HG03175 (cell line): ENCODE results near the gene PRICKLE2.

ENCODE experiments used
- ATAC-seq: cut with Tn5 transposase; IDR thresholded peaks from one replicate; pipeline ENCODE4 v1.9.1; 2021; ENCODE audit warnings: mild to moderate bottlenecking, moderate library complexity; ENCODE audit not compliant: unreplicated experiment

Gene PRICKLE2

DNA sequence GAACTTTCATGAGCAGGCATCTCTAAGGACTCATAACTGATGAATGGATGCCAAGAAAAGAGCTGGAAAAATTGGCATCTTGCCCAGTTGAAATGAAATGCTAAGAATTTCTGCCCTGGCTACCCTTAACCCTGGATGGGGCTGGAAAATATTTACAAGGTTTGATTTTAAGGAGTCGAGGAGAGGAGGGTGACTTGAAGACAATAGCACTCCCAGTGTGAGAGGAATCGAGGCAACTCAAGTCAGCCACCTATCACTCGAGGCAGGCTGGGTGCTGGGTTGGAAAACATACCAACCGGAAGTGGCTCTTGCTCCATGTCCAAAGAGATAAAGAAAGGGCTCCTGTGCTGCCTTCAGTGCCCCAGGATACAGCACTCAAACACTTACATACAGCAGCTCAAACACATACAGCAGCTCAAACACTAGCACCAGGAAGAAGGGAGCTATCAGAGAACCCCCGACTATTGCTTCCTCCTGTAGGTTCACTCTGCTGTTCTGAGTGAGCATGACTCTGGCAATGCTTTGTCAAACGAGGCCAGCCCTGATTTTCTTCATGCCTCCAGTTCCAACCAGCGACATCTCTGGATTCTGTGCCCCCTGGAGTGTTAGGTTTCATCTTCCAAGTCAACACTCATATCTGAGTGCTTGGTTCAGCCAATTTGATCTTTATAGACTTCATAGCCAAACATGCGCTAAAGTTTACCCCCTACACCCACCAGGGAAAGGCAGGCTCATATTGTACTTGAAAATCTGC lies 4.9 kb downstream of the PRICKLE2 start:
- ATAC-seq = no peak

DNA sequence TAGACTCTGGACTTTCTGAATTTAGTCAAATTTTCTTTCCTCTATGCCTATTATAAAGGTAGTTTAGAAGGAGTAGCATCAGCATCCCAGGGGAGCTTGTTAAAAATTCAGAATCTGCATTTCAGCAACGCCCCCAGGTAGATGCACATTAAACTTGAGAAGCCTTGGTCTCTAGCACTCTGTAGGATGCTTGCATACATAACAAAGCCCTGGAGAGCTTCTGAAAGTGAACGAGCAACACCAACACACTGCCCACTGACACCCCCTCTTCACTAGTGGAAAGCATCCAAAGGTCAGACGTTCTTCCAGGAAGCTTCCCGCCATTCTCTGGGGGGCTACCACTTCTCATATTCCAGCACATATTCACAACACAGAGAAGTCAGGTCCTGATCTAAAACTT lies 6.5 kb downstream of the PRICKLE2 start:
- no peak for ATAC-seq

DNA sequence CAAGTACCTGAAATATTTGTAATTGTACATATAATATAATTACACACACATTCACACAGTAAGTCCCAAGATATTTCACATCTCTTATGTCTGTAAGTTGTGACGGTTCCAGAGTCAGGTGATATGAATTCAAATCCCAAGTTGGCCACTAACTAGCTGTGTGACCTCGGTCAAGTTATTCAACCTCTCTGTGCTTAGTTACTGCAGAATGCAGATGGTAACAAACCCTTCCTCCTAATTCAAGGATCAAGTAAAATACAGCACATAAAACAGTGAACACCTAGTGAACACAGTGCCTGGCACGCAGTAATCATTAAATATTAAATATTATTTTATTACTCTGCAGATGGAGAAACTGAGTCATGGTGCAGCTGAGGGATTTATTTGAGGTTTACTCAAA lies 6.9 kb downstream of the PRICKLE2 start:
- ATAC-seq = no peak

DNA sequence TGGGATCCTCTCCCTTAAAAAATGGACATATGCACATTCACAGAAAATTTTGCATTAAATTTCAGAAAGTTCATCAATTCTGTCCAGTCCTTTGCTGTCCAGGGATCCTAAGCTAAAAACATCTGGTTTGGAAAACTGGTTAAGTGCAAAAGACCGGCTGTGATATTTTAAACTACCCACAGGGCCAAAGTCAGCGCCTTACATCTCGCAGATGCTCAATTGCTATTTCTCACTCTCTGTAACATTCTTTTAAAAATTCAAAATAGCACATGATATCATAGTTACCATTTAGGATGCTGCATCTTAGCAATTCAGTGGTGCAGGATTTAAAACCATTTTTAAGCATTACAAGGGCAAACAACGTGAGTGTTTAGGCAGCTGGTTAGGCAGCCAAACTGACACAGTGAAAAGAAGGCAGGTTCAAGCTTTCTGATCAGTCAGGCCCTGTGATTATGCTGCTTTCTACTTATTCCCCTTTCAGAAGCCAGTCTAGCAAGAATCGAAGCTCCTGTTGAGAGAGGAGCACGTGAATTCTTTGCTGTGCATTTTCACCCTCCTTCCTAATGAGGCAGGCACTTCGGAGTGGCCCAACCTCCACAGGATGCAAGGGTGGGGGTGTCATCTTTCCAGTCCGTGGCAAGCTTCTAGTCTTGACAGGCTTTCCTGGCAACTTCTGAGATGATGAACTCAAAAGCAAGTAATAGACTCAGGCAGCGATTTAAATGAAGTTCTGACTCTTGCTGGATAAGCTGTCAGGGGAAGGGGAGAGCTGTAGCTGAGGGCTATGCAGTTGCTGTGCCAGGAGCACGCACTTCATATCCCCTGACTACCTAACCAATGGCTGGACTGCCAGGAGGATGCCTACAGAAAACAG lies 8.8 kb downstream of the PRICKLE2 start:
- ATAC-seq = no peak

DNA sequence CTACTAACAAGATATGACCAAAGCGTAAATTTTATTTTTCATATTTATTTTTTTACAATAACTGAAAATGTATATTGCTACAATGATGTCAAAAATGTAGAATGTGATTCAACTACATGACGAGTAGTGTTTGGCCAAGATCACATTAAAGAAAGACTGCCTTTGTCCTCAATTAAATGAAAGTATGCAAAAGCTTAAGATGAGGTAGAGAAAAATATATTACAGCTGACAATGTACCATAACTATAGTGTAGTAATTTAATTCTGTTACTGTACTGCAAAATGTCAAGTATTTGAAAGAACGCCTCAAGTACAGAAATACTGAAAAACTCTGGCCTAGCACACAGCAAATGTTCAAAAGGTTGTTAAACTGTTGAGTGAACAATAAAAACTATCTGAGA lies 9.7 kb downstream of the PRICKLE2 start:
- no peak for ATAC-seq

DNA sequence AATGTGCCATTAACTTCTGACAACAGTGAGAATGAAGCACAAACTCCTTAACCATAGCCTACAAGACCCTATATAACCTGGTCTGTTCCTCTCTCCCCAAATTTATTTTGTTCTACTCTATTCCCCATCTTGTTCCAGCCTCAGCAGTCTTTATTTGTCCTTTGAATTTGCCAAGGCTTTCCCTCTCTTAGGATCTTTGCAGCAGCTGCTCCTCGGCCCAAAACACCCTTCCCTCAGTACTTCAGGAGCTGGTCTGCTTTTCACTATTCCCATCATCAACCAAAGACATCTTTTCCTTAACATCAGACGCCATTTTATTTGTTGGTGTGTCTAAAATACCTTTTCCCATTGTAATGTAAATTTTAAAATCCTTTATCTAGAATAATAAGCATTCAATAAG lies 10.2 kb downstream of the PRICKLE2 start:
- ATAC-seq = no peak

DNA sequence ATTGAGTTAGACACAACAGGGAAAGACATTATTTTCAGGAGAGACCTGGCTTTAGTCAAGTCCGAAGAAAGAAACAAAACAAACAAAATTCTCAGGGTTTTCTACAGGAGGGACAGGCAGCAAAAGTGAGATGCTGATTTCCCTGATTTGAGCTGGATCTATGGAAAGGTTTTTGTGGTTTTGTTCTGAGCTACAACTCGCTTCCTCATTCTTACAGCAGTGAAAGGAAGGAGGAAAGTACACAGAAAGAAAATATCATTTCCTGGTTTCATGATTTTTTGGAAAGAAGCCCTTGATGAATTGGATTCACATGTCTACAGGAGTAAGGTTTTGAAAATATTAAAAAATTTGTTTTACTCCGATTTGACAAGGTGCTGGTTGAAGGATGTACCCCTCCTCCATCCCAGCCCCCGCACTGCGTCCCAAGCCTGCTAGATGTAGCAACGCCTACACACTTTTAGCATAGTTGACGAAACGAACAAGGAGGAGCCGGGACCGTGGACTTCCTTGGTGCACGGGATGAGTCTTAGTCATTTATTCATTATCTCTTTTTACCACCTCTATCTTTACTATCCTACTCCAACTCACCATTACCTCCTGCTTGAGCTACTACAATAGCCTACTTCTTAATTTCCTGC lies 10.8 kb downstream of the PRICKLE2 start:
- no peak for ATAC-seq

DNA sequence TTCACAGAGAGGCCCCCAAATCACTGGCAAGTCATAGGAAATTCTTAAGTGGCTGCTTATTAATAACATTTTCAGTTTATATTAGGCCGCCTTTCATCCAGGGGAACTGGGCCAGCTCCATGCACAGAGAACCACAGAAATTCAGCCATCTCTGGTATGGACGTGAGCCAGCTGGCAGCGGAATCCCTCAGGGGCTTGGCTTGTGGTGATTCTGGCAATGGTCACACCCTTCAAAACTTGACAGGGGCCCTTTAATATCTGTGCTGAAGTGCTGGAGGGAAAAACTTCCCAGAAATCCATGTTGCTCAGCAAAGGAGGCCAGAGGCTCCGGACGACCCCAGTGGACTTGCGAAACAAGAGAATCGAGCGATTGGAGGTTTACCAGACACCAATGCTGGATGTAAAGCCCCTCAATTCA lies 11.3 kb downstream of the PRICKLE2 start:
- no peak for ATAC-seq

DNA sequence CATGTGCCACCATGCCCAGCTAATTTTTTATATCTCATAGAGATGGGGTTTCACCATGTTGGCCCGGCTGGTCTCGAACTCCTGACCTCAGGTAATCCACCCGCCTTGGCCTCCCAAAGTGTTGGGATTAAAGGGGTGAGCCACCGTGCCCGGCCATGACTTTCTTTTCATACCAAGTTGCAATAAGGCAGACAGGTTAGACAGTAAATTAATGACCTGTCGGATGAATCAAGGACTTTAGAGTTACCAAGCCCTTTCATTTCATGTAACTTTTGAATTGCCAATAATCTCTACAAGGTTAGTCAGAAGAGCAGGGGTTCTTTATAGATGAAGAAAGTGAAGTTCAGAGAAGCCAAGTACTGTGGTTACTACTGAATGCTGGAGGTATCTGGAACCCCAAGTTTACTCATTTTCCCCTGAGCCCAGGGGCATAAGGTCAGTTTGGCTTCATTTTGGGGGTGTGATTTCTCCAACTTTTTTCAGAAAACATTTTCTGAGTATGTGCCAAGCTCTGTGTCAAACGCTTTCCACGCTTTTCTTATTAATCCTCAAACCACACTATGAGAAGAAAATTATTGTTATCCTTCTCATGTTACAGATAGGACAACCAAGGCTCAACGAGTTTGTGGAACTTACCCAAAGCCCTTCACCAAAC lies 11.9 kb downstream of the PRICKLE2 start:
- no peak for ATAC-seq

DNA sequence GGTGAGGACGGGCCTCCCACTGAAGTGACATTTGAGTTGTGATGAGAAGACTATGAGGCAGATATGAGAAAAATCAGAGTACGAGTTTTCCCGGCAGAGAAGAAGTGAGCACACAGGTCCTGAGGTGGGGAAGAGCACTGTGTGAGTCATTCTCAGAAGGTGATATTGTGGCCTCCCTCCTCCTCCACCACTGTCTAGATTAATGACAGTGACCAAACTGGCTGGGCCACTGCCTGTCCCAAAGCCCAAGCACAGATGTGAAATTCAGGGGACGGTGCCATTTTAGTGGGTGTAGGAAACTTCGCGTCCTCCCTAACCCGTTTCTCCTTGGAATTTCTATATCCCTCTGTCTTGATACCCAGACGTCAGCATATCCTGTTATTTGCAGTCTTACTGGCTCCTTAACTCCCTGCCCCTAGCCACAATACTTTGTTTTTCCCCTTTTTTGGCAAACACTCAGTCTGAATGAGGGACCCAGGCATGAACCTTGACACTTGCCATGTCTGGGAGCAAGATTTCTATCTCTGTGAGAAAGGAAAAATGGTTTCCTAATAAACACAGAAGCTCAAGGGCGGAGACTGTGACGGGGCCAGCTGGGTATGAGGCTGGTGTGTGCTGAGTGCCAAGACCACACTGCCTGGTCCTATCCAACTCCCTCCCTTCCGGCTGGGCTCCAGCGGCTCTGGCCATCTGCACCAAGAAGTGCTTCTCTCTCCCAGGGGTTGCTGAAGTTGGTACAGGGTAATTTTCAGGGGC lies 15.2 kb downstream of the PRICKLE2 start:
- ATAC-seq = no peak

DNA sequence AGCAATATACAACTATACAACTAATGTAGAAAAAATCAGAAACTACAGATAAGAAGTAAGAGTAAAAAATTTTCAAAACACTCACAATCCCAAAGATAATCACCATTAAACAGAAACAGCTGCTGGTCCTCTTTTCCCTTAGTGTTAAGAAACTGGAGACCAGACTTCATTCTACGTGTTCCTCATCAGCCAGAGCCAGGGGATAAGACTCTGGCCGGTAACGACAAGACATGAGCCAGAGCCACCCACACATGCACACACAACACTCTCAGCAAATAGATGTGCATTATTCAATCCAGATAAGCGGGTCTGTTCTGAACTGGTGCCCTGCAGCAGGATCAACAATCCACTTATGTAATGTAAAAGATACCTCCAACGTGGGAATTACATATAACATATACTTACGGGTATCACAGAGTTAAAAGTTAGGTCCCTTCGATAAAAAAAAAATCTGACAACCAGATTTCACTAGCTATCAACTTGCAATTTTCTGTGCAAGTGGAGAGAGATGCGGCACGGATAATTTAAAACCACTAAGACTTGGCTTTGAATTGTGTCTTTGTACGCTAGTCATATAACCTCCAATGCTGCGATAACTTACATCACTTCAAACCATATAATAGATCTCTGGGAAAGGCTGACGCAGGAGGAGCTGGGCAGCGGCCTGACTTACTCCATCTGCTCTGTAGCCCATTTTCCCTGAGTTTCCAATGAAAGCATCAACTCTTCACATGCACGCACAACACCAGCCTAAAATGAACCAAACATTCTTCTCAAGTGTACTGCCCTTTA lies 17.8 kb downstream of the PRICKLE2 start:
- no peak for ATAC-seq

DNA sequence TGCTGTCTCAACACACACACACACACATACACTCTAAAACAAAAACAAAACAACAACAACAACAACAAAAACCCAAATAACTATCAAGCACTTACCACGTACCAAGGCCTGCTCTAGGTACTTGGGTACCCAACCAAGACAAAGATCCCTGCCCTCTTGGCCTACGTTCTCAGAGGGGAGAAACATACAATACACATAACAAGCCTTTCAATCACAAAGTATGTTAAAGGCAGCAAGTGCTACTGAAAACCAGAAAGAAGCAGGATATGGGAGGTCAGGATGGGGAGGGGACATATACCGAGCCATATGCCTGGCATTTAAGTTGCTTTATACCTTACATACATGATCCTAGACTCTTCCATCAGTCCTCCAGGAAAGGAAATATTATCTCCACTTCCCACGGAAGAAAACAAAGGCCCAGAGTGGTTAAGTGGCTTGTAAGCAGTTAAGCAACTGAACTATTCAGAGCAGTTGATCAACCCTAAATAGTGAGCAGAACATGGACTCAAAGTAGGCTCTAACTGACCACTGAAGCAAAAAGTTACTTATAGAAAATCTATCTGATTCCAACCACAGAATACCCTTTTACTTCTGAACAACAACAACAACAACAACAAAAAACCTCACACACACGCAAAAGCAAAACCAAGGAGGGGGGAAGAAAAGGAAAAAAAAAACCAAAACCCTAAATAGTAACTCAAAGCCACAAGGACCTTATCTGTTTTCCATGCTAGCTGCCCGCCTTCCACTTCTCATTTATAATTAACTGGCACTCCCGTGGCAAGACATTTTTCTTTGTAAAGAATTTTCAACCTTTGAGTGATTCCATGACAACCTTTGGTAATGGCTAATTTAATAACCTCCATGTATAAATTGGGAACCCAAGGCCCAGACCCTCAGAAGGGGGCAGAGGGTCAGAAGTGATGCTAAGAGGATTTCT lies 21.0 kb downstream of the PRICKLE2 start:
- no peak for ATAC-seq

DNA sequence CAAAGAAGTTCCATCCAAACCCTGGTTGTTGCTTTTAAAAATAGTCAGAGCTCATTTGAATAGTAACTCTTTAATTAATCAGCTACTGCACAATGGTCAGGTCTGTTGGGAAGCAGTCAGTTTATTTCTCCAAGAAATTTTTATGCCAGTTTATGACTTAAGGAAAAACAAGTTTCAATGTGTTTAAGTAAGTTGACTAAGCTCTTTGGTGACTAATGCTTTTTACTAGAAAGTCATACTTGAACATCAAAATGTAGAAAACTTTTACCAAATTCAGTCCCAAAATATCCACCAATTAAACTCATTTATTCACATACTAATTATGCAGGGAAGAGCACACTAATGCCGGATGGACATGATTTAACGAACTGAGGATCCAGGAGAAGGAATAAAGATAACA lies 22.1 kb downstream of the PRICKLE2 start:
- no peak for ATAC-seq

DNA sequence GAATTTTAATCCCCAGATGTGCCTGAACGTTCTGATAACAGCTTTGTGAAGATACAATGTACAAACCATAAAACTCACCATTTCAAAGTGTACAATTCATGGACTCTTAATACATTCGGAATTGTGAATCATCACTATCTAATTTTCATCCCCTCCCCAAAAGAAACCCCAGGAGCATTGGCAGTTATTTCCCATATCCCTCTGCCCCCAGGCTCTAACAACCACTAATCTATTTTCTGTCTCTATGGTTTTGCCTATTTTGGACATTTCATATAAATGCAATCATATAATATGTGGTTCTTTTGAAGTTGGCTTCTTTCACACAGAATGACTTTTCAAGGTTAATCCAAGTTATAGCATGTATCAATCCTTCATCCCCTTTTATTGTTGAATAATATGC lies 25.3 kb downstream of the PRICKLE2 start:
- no peak for ATAC-seq

DNA sequence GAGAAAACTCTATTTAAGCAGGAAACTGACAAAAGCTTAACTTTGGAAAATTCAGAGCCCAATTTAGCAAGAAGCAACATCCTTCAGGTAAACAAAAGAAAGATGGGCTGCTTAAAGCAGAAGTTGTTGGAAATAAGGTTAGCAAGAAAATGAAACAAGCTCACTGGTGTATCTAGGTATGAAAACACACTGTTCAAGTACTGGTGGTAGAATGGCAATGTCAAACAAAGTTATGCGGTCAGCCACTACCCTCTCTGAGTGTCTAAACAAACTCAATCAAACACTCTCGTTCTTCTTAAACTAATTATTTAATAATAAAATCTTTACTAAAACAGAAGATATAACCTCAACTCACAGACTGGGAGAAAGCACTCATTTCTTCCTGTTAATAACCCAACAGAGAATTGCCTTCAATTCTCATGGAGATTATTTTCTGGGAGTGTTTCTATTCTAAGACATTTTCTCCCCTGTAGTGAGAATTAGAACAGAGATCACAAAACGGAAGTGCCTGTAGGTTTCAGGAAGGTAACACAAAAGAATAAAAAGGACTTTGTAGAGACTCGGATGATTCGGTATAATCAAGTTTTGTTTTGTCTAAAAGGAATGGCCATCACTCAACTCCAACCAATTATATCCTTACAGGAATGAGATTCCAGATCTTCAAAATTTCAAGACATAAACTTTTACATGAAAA lies 28.9 kb downstream of the PRICKLE2 start:
- ATAC-seq = no peak

DNA sequence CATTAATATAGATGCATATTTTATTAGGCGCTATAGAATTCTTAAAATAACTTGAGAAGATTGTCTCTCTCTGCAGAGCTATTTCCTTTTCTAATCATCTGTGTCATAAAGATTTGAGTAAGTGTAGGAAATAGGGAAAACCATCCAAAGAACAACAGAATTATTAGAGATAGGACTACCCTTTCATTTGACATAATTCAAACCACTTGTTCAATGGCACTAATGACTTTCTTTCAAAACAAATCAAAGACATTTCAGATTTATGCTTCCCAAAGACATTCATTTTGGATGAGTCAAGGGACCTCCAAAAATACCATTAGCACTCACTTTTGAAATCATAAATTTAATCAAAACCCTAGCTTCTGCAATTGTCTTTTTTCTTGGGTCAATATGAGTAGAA lies 29.5 kb downstream of the PRICKLE2 start:
- ATAC-seq = no peak

DNA sequence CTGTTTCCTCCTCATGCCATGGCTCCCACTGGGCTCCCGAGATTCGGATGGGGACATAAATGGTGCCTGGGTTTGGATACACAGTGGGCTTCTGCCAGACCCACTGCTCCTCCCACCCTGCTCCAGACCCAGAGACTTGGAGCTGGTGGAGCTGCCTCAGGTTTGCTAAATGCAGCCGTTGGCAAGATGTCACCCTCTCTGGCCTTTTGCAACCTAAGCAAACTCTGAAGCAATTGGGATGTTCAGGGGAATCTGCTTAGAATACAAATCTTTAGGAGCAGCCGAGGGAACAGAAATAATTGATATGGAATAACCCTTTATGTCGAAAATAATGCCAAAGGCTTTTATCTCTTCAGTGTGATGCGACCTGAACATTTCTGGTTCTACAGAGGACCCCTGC lies 33.4 kb downstream of the PRICKLE2 start:
- no peak for ATAC-seq
